HG02678 (cell line): ENCODE measurements around the gene CRELD2.

Experiments
- ATAC-seq: cut with Tn5 transposase; IDR thresholded peaks from one replicate; pipeline ENCODE4 v1.9.1; 2021; ENCODE audit warnings: mild to moderate bottlenecking, moderate library complexity; ENCODE audit not compliant: unreplicated experiment

The CRELD2 gene

DNA sequence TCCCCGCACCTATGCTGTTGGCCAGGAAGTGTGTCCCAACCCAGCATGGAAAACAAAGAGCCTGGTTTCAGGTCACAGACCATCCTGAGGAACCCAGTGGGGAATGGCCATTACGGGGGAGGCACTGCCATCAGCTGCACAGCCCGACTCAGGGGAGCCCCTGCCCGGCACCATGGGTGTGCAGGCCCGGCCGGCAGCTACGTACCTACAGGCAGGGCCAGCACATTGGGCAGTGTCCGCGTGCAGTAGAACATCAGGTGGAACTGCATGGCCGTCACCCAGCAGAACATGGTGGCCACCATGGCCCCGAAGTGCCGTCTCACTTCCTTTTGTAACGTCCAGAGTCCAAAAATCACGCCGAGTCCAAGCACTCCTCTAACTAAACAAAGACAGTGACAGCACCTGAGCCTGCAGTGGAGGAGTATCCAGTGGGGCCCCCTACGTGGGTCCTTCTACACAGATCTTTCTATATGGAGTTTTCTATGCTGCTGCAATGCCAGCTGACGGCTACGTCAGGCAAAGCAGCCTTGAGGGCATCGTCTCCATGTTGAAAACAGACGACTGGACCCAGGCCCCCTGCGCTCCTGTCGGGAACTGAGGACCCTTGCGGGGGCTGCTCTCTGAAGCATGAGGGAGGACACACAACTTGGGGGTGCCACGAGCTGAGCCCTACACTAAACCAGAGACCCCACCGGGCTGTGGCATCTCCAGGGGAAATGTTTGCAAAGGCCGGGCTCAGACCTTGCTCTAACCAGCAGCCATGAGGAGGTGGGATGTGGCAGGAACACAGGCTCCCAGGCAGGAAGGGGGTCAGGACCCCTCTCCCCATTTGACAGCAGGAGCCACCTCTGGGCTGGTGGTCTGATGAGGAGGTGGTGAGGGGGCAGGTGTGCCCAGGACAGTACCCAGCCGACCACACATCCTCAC, 7.9 kb upstream of the CRELD2 start:
- no peak for ATAC-seq

DNA sequence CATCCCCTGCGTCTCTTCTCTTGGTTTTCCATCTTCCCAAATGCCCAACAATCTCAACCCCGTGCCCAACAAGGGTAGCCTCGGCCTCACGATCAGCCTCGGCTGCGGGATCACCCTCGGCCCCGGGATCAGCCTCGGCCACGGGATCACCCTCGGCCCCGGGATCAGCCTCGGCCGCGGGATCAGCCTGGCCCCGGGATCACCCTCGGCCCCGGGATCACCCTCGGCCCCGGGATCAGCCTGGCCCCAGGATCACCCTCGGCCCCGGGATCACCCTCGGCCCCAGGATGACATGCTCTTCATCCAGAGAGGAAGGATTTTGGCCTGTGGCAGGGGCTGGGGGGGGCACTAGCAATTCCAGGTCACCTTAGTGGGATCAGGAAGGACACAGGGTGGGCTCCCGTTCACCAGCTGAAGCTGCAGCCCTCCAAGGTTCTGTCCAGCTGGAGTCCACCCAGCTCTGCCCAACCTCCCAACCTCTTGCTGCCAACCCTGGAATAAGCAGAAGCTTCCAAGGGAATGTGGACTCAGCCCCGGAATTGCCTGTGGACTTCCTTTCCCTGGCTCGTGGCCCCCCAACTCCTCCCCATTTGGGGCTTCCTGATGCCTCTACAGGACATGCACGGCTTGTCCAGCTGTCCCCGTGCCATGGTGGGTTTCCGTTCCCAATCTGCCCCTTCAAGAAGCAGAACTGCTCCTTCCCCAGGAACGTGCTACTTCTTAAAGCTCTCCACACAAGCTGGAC, 6.4 kb upstream of the CRELD2 start:
- ATAC-seq: no peak

GRCh38 chr22:49913026-49913425, 5.4 kb upstream of the CRELD2 start:
- ATAC-seq: no peak

GRCh38 chr22:49913446-49913845, 5.0 kb upstream of the CRELD2 start:
- no peak for ATAC-seq

DNA sequence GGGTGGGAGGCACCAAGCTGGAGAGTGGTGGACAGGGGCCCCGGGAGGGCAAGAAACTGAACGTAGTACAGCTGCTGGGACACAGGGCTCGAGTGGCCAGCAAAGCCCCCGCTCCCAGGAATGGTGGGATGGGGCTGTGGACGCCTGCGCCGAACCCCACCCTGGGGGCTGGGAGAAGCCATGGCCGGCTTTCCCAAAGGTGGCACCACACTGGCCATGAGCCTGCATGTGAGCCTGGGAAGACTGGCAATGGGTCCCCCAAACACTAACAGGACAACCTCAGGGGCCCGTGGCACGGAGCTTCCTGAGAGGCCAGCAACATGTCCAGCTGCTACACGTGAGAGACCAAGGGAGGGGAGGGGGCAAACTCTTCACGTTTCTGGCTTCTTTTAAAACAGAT, 4.2 kb upstream of the CRELD2 start:
- no peak for ATAC-seq

DNA sequence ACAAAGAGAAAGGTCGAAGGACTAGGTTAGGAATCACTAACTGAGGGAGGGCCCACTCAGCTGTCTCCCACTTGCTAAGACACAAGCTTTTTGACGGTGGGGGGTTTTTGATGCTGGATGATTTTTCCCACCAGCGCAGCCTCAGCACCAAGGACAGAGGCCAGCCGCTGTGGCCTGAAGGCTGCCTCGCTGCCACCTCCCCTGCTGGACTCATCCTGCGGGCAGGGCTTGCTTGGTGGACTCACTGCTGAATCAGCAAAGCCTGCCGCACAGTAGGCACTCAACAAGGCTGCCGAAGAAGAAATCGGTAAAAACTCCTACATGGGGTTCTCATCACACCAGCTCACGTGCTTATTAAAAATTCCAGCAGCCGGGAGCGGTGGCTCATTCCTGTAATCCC, 2.8 kb upstream of the CRELD2 start:
- ATAC-seq: no peak

DNA sequence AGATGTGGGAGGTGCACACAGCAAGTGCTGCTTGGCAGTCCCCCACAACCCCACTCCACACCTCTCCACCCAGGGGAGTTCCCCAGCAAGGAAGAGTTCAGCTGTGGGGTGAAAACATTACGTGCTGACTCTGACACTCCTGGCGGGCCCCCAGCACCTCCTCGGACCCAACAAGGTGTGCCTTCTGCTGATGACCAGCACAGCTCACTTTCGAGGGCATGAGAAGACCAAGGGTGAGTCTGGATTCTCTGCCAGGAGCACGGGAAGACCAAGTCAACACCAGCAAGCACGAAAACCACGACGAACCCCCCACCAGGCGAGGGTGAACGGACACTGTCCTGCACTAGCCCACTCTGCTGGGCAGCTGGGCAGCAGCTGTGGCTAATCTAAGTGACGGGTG, 1.6 kb upstream of the CRELD2 start:
- no peak for ATAC-seq

DNA sequence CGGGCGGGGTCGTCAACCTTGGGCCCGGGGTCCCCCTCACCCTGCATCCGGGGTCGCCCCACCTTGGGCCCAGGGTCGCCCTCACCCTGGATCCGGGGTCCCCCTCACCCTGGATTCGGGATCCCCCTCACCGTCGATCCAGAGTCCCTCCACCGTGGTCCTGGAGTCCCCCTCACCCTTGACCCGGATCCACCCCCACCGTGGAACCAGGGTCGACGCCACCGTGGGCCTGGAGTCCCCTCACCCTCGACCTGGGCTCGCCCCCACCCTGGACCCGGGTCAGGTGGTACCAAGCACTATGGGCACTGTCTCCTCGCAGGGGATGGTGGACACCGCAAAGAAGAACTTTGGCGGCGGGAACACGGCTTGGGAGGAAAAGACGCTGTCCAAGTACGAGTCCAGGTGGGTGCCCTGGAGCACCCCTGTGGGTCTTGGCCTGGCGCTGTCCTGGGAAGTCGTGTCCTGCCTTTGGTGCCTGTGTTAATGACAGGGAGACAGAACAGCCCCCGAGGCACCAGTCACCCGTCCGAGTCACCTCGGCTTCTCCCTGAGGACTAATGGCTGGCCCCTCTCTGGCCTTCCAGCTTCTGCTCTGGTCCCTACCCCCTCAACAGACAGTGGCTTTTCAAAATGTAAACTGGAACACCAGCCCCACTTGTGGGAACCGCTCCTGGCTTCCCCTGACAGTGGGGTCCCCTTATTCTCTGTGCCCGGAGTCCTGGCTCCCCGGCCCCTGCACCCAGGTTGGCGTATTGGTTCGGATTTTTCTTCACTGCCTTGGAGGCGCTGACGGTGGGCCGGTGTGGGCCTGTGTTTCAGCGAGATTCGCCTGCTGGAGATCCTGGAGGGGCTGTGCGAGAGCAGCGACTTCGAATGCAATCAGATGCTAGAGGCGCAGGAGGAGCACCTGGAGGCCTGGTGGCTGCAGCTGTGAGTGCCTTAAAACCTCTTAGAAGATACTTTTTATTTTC, 762 bp downstream of the CRELD2 start:
- ATAC-seq: no peak

- no peak for ATAC-seq
These were observed 2.4 kb downstream of the CRELD2 start for GRCh38 chr22:49920859-49921258.

- ATAC-seq: no peak
These were observed 3.3 kb downstream of the CRELD2 start for GRCh38 chr22:49921508-49922278.

DNA sequence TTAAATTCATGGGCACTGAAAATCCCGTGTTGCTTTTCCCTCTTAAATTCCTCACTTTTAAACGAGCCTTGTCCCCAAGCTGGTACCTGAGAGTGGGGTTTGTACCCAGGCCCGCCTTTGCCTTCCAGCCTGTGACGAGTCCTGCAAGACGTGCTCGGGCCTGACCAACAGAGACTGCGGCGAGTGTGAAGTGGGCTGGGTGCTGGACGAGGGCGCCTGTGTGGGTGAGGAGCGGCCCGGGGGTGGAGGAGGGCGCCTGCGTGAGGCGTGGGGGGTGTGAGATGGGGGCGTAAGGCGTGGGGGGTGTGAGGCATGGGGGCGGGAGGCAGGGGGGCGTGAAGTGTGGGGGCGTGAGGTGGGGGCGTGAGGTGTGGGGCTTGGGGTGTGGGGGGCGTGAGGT, 4.0 kb downstream of the CRELD2 start:
- no peak for ATAC-seq

GRCh38 chr22:49922926-49923325, 4.5 kb downstream of the CRELD2 start:
- no peak for ATAC-seq

DNA sequence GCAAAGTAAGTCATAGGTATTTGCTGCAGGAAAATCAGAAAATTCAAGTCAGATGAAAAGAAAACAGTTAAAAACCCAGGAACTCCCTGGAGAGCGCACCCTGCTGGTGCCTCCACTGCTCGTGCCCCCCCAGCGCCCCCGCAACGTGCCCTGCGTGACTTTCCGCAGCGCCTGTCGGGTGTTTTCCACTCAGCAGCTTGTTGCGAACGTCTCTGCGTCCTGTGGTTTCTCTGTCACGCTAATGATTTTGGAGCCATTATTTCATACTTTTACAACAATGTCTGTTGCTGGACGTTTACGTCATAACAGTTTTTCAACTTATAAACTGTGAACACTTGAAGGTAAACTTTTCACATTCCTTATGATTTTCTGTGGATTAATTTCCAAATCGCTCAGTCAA, 5.0 kb downstream of the CRELD2 start:
- no peak for ATAC-seq

DNA sequence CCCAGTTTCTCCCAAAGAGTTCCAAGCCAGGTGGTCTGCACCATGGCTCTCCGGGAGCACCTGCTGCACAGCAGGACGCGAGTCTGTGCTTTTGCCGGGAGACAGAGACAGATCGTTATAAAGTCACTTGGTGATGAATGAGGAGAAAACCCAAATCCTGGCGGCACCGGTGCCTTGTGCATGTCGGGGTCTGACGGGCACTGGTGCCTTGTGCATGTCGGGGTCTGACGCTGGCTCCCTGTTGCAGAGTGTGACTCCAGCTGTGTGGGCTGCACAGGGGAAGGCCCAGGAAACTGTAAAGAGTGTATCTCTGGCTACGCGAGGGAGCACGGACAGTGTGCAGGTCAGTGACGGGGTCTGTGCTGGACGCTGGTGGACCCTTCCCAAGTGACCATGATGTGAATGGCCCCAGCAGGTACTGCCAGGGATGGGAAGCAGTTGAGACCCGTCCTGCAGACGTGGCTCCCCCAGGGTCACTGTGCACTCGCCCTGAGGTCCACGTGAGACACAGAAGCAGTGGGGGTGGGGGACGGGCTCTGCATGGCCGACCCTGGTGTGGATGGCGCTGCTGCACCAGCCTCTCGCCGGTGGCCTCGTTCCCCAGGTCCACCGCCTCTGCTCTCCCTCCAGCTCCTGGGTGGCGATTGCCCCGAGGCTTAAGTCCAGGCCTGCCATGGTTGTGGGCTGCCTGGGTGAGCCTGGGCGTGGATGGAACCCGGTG, 5.8 kb downstream of the CRELD2 start:
- no peak for ATAC-seq

- ATAC-seq: no peak
These were observed 7.2 kb downstream of the CRELD2 start for GRCh38 chr22:49925525-49926128.

DNA sequence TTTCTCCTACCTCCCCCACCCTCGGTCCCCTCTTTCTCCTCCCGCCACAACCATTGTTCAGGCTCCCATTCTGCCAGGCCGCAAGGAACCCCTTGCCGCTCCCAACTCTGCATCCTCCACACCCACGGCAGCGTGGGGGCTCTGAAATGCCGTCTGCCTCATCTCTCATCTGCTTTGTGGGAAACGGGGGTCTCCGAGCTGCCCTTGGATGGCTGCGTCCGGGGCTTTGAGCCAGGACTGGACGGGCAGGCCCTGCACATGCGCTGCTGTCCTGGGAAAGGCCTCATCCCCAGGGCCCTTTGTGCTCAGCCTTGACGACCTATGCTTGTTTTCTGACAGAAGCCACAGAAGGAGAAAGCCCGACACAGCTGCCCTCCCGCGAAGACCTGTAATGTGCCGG, 8.5 kb downstream of the CRELD2 start:
- ATAC-seq: no peak

GRCh38 chr22:49927483-49928184, 9.2 kb downstream of the CRELD2 start:
- ATAC-seq: no peak

GRCh38 chr22:49928185-49928495, 9.7 kb downstream of the CRELD2 start:
- no peak for ATAC-seq
